PFSK-1 (cell line): Measurements from ENCODE around the gene RALB.

Source experiments
- FOXP2 ChIP-seq: optimal IDR thresholded peaks from 2 replicates; pipeline ENCODE3; 2011; ENCODE audit warnings: borderline replicate concordance, control low read depth, inconsistent platforms; ENCODE audit not compliant: insufficient read depth; ENCODE audit errors: extremely low read length, extremely low read depth
- POLR2AphosphoS5 ChIP-seq: IDR thresholded peaks from 2 replicates; pipeline ENCODE4 v1.6.1; 2012; ENCODE audit warnings: low read depth, mild to moderate bottlenecking, control low read depth, low read length, moderate library complexity
- SIN3A ChIP-seq: IDR thresholded peaks from 2 replicates; pipeline ENCODE4 v1.6.1; 2012; ENCODE audit warnings: mild to moderate bottlenecking, low read length, moderate library complexity, borderline replicate concordance; ENCODE audit not compliant: insufficient read depth
- TAF1 ChIP-seq: IDR thresholded peaks from 2 replicates; pipeline ENCODE4 v1.6.1; 2012; ENCODE audit warnings: low read length, control low read depth, borderline replicate concordance; ENCODE audit not compliant: insufficient read depth
- TF ChIP-seq, protein P1 (sequence below), 2 experiments: IDR thresholded peaks; 2 replicates each; pipeline versions ENCODE4 v1.6.1 to v1.8.0; 2011 to 2012; ENCODE audit warnings: low read depth in 2 of 2, low read length in 2 of 2, control low read depth in 1 of 2, inconsistent platforms in 1 of 2, mild to moderate bottlenecking in 1 of 2, moderate library complexity in 1 of 2; ENCODE audit not compliant: insufficient read depth in 1 of 2

The RALB gene

DNA sequence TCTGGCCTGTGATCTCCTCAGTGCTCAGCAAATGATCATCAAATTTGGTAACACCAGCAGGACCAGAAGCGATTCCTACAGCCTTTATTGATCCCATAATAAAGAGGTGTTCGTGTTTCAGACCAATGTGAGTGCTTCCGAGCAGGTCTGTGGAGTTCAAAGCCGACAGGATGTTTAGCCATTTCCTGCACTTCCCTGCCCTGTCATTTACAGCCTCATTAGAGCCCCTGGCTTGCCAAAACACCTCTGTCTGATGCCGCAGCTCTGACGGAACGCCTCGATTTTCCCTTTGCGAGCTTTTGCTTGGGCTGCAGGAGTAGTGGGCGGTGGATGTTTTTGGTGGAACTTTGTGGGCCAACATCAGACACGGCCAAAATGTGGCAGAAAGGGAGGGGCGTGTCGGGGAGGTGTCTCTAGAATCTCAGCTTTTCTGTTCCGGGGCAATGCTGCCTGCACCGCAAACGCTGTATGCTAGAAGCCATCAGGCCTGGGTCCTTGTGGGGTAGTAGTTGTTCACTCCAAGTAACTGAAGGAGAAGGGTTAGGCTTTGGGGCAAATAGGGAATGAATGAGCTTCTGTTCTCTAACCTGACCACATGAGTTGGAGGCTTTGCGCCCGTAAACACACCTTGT, 67.2 kb downstream of the RALB start:
- TF ChIP-seq TAF1 (no peak), FOXP2 (no peak), POLR2AphosphoS5 (no peak), SIN3A (no peak)
- TF ChIP-seq, protein P1, sequence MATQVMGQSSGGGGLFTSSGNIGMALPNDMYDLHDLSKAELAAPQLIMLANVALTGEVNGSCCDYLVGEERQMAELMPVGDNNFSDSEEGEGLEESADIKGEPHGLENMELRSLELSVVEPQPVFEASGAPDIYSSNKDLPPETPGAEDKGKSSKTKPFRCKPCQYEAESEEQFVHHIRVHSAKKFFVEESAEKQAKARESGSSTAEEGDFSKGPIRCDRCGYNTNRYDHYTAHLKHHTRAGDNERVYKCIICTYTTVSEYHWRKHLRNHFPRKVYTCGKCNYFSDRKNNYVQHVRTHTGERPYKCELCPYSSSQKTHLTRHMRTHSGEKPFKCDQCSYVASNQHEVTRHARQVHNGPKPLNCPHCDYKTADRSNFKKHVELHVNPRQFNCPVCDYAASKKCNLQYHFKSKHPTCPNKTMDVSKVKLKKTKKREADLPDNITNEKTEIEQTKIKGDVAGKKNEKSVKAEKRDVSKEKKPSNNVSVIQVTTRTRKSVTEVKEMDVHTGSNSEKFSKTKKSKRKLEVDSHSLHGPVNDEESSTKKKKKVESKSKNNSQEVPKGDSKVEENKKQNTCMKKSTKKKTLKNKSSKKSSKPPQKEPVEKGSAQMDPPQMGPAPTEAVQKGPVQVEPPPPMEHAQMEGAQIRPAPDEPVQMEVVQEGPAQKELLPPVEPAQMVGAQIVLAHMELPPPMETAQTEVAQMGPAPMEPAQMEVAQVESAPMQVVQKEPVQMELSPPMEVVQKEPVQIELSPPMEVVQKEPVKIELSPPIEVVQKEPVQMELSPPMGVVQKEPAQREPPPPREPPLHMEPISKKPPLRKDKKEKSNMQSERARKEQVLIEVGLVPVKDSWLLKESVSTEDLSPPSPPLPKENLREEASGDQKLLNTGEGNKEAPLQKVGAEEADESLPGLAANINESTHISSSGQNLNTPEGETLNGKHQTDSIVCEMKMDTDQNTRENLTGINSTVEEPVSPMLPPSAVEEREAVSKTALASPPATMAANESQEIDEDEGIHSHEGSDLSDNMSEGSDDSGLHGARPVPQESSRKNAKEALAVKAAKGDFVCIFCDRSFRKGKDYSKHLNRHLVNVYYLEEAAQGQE (IDR thresholded peaks at IDR 0.05; ENCODE audit: insufficient read depth in 1 of 2, low read depth in 2 of 2, low read length in 2 of 2): no peak

DNA sequence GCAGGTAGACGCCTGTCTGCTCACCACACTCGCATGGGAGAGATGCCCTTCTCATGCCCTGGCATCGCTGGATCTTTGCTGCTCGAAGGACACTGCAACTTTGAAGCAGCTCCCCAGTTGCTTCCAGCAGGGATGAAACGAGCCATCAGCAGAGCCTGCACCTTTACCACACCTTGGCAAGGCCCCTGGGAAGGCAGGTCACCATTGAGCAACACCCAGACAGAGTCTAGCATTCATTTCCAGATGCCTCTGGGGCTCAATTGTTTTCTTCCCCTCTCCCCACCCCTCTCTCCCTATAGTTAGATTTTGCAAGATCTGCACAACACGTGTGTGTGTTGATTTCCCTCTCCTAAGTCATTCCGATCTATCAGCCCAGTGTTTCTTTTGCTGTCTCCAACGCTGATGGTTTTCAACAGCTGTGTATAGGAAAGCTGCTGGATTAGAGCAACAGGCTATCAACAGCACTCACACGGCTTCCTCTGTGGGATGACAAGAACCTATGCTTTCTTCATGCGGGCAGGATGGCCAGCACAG, 67.7 kb downstream of the RALB start:
- TF ChIP-seq POLR2AphosphoS5: no peak
- TF ChIP-seq FOXP2: no peak
- TF ChIP-seq SIN3A: no peak
- TF ChIP-seq, protein P1 (IDR thresholded peaks at IDR 0.05; ENCODE audit: insufficient read depth in 1 of 2, low read depth in 2 of 2, low read length in 2 of 2): no peak
- no peak for TF ChIP-seq TAF1

DNA sequence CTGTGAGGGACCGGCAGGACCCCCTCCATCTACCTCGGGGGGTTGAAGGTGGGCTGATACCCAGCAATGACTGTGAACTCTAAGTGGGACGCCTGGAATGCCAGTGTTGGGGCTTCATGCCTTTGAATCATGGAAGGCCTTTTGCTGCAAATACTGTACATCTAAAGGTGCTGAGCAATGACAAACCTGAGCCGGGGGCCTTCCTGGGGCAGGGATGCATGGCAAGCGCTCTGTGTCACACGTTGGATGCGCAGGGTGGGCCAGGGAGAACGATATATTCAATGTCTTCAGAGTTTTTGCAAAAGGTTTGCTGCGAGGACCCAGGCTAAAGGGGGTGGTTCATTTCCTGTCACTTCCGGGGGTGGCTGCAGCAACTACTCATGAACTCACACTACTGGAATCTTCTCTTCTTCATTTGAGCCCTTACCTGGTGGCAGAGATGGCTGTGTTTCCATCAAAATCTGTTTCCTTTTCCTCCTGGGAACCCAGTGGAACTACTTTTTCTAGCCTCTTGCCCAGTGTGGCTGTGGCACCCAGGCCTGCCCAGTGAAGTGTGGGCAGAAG, 69.2 kb downstream of the RALB start:
- TF ChIP-seq TAF1 (no peak), POLR2AphosphoS5 (no peak), SIN3A (no peak), FOXP2 (no peak)
- TF ChIP-seq, protein P1 (IDR thresholded peaks at IDR 0.05; ENCODE audit: insufficient read depth in 1 of 2, low read depth in 2 of 2, low read length in 2 of 2): no peak

DNA sequence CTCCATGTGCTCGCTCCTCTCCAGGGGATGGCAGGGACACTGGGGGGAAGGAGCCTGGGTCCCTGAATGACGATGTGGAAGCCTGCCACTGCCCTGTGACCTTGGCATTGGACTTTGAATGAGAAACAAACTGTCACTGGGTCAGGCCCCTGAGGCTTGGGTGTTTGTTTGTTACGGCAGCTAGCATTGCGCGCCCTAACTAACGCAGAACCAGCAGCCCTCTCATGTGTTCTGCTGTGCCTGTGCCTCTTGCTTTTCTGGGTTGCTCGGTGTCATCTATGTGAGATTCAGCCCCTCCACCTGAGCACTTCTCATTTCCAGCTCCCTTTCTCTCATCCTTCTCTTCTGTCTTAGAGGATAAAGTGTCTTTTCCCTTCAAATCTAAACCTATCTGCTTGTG, 69.7 kb downstream of the RALB start:
- TF ChIP-seq FOXP2 (no peak), SIN3A (no peak), TAF1 (no peak), POLR2AphosphoS5 (no peak)
- TF ChIP-seq, protein P1 (IDR thresholded peaks at IDR 0.05; ENCODE audit: insufficient read depth in 1 of 2, low read depth in 2 of 2, low read length in 2 of 2): no peak
